Endothelial cell of umbilical vein (primary cell): ENCODE results near the gene PAPPA2. TPM values are rescaled to one million over a fixed set of nuclear protein-coding genes. Genes with fewer than 3 reads are reported as not detected.

Experiments used
- BruUV-seq: library from RNA; stranded (reverse); fragments of 400-500 nt; replicated peaks from 2 replicates; lab custom pipeline; 2021; lab: Mats Ljungman, UMichigan
- CTCF ChIA-PET: fragments of 300-600, 350-600 bp; sonication (Branson Sonifier 250); formaldehyde crosslinking; loops from one replicate; lab custom pipeline; 2021; ENCODE audit warnings: antibody characterized with exemption, inconsistent platforms; lab: Charles Lee
- POLR2A ChIA-PET: fragments of 300-600, 350-600 bp; sonication (Branson Sonifier 250); formaldehyde crosslinking; loops from one replicate; lab custom pipeline; 2021; ENCODE audit warnings: antibody characterized with exemption, inconsistent platforms; lab: Charles Lee
- DNase-seq: peaks from one replicate; pipeline ENCODE4 v3.0.0-alpha.2; 2011; ENCODE audit warnings: low read depth, low spot score
- FAIRE-seq: peaks from 2 replicates; lab custom pipeline; 2011; peaks lifted over from hg19 to GRCh38; lab: Jason Lieb, UNC
- H2AFZ ChIP-seq: 2 replicates; pipeline ENCODE4 v1.6.0; 2012; ENCODE audit warnings: low read depth, low read length, control low read depth, inconsistent platforms
- H3K27ac ChIP-seq: 2 replicates; pipeline ENCODE4 v1.5.1; 2011; ENCODE audit warnings: low read depth, mild to moderate bottlenecking, control low read depth, low read length, moderate library complexity; ENCODE audit not compliant: insufficient read depth
- H3K27me3 ChIP-seq, 2 experiments: 2 replicates each; pipeline versions ENCODE4 v1.6.0 to v1.6.1; 2011; ENCODE audit warnings: low read length in 2 of 2, mixed read lengths in 1 of 2; ENCODE audit not compliant: control insufficient read depth in 2 of 2, insufficient read depth in 2 of 2
- H3K36me3 ChIP-seq, 2 experiments: 2 replicates in 1 of 2; 3 replicates in 1 of 2; pipeline ENCODE4 v1.5.1; 2011; ENCODE audit warnings: low read length in 2 of 2, mild to moderate bottlenecking in 1 of 2, moderate library complexity in 1 of 2; ENCODE audit not compliant: control insufficient read depth in 2 of 2, insufficient read depth in 2 of 2; ENCODE audit errors: extremely low read depth in 1 of 2
- H3K4me1 ChIP-seq: 3 replicates; pipeline ENCODE4 v1.5.1; 2011; ENCODE audit warnings: mild to moderate bottlenecking, low read length; ENCODE audit not compliant: control insufficient read depth, insufficient read depth; ENCODE audit errors: extremely low read depth
- H3K4me2 ChIP-seq: 2 replicates; pipeline ENCODE4 v1.6.1; 2011; ENCODE audit warnings: low read length, control low read depth, mixed read lengths; ENCODE audit not compliant: insufficient read depth
- H3K4me3 ChIP-seq, 3 experiments: fragments of 200-600 bp in 1 of 3; sonication (generic), shearing (Covaris generic) in 1 of 3; replicated peaks in 1 of 3; 2 replicates each; pipeline ENCODE4 v1.5.1; 2011 to 2016; ENCODE audit warnings: control low read depth in 3 of 3, low read length in 3 of 3, mild to moderate bottlenecking in 2 of 3, inconsistent platforms in 1 of 3, low read depth in 1 of 3, moderate library complexity in 1 of 3; ENCODE audit not compliant: insufficient read depth in 1 of 3
- H3K79me2 ChIP-seq: 2 replicates; pipeline ENCODE4 v1.6.0; 2012; ENCODE audit warnings: low read length, inconsistent platforms; ENCODE audit not compliant: control insufficient read depth, insufficient read depth
- H3K9ac ChIP-seq: replicated peaks from 2 replicates; pipeline ENCODE3; 2011; ENCODE audit warnings: low read length, control low read depth; ENCODE audit not compliant: insufficient read depth; ENCODE audit errors: extremely low read depth
- H3K9me1 ChIP-seq: replicated peaks from 3 replicates; pipeline ENCODE4 v1.6.0; 2011; ENCODE audit warnings: mild to moderate bottlenecking, low read length; ENCODE audit not compliant: control insufficient read depth, insufficient read depth; ENCODE audit errors: extremely low read depth
- H3K9me3 ChIP-seq: replicated peaks from 2 replicates; pipeline ENCODE4 v1.5.1; 2012; ENCODE audit warnings: low read length, inconsistent platforms; ENCODE audit not compliant: control insufficient read depth, insufficient read depth
- H4K20me1 ChIP-seq: replicated peaks from 2 replicates; pipeline ENCODE3; 2011; ENCODE audit warnings: mild to moderate bottlenecking, low read length; ENCODE audit not compliant: control insufficient read depth, insufficient read depth; ENCODE audit errors: extremely low read depth
- EZH2 ChIP-seq: IDR thresholded peaks from 2 replicates; pipeline ENCODE4 v1.6.1; 2012; ENCODE audit warnings: borderline replicate concordance, low read depth, mild to moderate bottlenecking, moderate library complexity, low read length, inconsistent platforms; ENCODE audit not compliant: severe bottlenecking
- FOS ChIP-seq: IDR thresholded peaks from 2 replicates; pipeline ENCODE4 v1.6.1; 2011; ENCODE audit warnings: mild to moderate bottlenecking, low read length, moderate library complexity, borderline replicate concordance; ENCODE audit not compliant: insufficient read depth
- GATA2 ChIP-seq: IDR thresholded peaks from 2 replicates; pipeline ENCODE4 v1.7.0; 2011; ENCODE audit warnings: low read depth, mild to moderate bottlenecking, moderate library complexity, mixed read lengths, low read length; ENCODE audit not compliant: insufficient read length, insufficient read depth
- JUN ChIP-seq: IDR thresholded peaks from 2 replicates; pipeline ENCODE4 v1.6.1; 2011; ENCODE audit warnings: borderline replicate concordance, low read depth; ENCODE audit not compliant: insufficient read length, insufficient read depth
- MYC ChIP-seq: IDR thresholded peaks from one replicate; pipeline ENCODE4 v1.6.1; 2011; ENCODE audit warnings: mild to moderate bottlenecking, low read depth, low read length
- POLR2A ChIP-seq: IDR thresholded peaks from 2 replicates; pipeline ENCODE4 v1.6.1; 2012; ENCODE audit warnings: low read depth, mild to moderate bottlenecking, control low read depth, low read length
- POLR2AphosphoS5 ChIP-seq: IDR thresholded peaks from 2 replicates; pipeline ENCODE4 v1.6.1; 2012; ENCODE audit warnings: low read depth, mild to moderate bottlenecking, control low read depth, low read length, moderate library complexity; ENCODE audit not compliant: insufficient read depth
- dilution Hi-C: fragments of 300-500 bp; cut with MboI; formaldehyde crosslinking; loops from one replicate; pipeline ENCODE4 v1.15.0; 2019; ENCODE audit warnings: low sequenced_read_pairs; ENCODE audit not compliant: extremely low pct_ligation_motif_present
- intact Hi-C: fragments of 100-400 bp; cut with micrococcal nuclease; formaldehyde crosslinking; loops from one replicate; pipeline ENCODE4 v1.10.0; 2022
- polyA plus RNA-seq, 4 experiments: library from polyadenylated mRNA; depleted of rRNA in 3 of 4; stranded (reverse) in 3 of 4; unstranded in 1 of 4; fragments of >200 nt; gene quantifications; 2 replicates each; pipeline versions ENCODE4 v1.2.1 to v1.2.3, GENCODE V29; 2011 to 2012; ENCODE audit warnings: missing spikeins in 1 of 4
- total RNA-seq: library from RNA; stranded (reverse); gene quantifications from 2 replicates; pipeline ENCODE4 v1.2.3, GENCODE V29; 2021
- TF ChIP-seq, protein P1 (sequence below), 2 donors: IDR thresholded peaks; 1 replicate in 1 of 2; 2 replicates in 1 of 2; pipeline ENCODE4 v1.5.1; 2011; ENCODE audit warnings: low read length in 2 of 2, mild to moderate bottlenecking in 2 of 2, moderate library complexity in 2 of 2, control low read depth in 1 of 2, inconsistent platforms in 1 of 2, low read depth in 1 of 2; ENCODE audit not compliant: insufficient read depth in 1 of 2; ENCODE audit errors: extremely low read depth in 1 of 2
- TF ChIP-seq, protein P2 (sequence below): IDR thresholded peaks from 2 replicates; pipeline ENCODE4 v1.6.1; 2011; ENCODE audit not compliant: insufficient read depth, insufficient read length

PAPPA2 gene
- total and polyA plus RNA-seq, 2 donors (not counting 3 experiments of a cell fraction or from before 2014, with no cell fraction given), result not detected

DNA sequence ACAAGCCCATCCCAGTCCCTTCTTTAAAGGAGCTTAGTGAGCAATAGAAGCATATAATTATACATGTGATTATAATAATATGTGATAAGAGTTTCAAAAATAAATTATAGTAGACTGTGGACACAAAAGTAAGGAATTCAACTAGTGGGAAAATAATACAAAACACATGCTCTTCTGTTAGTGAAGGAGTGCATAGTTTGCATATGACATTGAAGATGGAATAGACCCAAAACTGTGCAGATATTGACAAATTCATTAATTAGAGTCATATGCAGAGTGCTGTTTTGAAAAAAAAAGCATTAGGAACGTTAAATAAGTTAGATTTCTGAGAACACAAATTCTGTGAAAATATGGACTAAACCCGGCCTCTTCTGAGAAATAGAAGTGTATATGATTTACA, 422.8 kb downstream of the PAPPA2 start:
- intact Hi-C loops, result no loop called here

More for the DNA sequence above, 422.8 kb downstream of the PAPPA2 start:
- no TSS peak for BruUV-seq
- H3K27me3 ChIP-seq, result no peaks in the 10 kb centered on the region
- no peak overlapping the region for H2AFZ ChIP-seq
- H3K4me3 ChIP-seq, result no peak overlapping the region
- no peaks in the 10 kb centered on the region for H3K36me3 ChIP-seq
- H3K9me1 ChIP-seq, result no peaks in the 10 kb centered on the region
- dilution Hi-C loops, result no loop called here
- no peak overlapping the region for H3K9ac ChIP-seq
- no peaks in the 10 kb centered on the region for H3K79me2 ChIP-seq
- no peak overlapping the region for H3K4me2 ChIP-seq
- ChIA-PET CTCF (interaction anchor here (1.3 kb wide), 1 partner anchor 12 kb away, joined by 3 read pairs; no protein-coding TSS in a partner anchor), POLR2A (no interaction called here)
- no peak for FAIRE-seq
- no peak for DNase-seq
- H3K27ac ChIP-seq, result no peak overlapping the region
- H3K9me3 ChIP-seq, result no peaks in the 10 kb centered on the region
- no peak for TF ChIP-seq POLR2A
- no peak for TF ChIP-seq GATA2
- TF ChIP-seq POLR2AphosphoS5, result no peak
- TF ChIP-seq FOS, result no peak
- no peak for TF ChIP-seq EZH2
- TF ChIP-seq, protein P1, sequence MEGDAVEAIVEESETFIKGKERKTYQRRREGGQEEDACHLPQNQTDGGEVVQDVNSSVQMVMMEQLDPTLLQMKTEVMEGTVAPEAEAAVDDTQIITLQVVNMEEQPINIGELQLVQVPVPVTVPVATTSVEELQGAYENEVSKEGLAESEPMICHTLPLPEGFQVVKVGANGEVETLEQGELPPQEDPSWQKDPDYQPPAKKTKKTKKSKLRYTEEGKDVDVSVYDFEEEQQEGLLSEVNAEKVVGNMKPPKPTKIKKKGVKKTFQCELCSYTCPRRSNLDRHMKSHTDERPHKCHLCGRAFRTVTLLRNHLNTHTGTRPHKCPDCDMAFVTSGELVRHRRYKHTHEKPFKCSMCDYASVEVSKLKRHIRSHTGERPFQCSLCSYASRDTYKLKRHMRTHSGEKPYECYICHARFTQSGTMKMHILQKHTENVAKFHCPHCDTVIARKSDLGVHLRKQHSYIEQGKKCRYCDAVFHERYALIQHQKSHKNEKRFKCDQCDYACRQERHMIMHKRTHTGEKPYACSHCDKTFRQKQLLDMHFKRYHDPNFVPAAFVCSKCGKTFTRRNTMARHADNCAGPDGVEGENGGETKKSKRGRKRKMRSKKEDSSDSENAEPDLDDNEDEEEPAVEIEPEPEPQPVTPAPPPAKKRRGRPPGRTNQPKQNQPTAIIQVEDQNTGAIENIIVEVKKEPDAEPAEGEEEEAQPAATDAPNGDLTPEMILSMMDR (IDR thresholded peaks at IDR 0.05; ENCODE audit: extremely low read depth in 1 of 2, insufficient read depth in 1 of 2, low read depth in 1 of 2, low read length in 2 of 2), result no peak
- TF ChIP-seq JUN, result no peak
- no peak for TF ChIP-seq MYC
- TF ChIP-seq, protein P2, sequence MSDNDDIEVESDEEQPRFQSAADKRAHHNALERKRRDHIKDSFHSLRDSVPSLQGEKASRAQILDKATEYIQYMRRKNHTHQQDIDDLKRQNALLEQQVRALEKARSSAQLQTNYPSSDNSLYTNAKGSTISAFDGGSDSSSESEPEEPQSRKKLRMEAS, result no peak
- no peaks in the 10 kb centered on the region for H3K4me1 ChIP-seq
- no peaks in the 10 kb centered on the region for H4K20me1 ChIP-seq
